ENCODE data around the gene NFIA. TPM values are rescaled to one million over a fixed set of nuclear protein-coding genes. Genes with fewer than 3 reads are reported as not detected.

The NFIA gene
- polyA plus RNA-seq, 10 donors: 28.0 to 37.7 (median 32.4) TPM

DNA sequence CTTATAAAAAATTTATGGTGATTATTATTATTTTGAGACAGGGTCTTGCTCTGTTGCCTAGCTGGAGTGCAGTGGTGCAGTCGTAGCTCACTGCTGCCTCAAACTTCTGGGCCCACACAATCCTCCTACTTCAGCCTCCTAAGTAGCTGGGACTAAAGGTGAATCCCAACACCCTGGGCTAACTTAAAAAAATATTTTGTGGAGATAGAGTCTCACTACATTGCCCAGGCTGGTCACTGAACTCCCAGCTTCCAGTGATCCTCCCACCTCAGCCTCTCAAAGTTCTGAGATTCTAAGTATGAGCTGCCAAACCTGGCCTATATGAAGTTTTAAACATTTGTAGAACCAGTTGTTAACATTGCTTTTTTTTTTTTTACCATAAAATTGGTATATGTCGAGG is 18.2 kb downstream of the NFIA start:
- no peak for DNase-seq

GRCh38 chr1:61101536-61101935 is 19.2 kb downstream of the NFIA start:
- DNase-seq: peak in 1 of 3 donors; percentile 72

DNA sequence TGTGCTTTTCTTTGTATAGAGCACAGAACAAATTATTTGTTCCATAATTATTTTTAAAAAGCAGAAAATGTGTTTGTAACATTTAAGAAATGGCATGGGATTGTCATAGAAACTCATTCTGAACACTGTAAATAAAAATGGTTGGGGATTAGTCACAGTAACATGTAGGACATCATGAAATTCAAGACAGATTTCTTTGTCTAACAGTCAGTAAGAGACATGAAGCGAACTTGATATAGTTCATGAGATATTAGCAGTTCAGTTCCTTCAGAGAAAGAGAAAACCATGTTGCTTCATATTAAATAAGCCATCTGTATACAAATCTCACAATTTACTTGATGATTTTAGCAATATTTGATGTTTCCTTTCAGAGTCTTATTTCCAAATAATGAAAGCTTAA is 19.7 kb downstream of the NFIA start:
- peak in 1 of 3 donors; percentile 66 for DNase-seq

DNA sequence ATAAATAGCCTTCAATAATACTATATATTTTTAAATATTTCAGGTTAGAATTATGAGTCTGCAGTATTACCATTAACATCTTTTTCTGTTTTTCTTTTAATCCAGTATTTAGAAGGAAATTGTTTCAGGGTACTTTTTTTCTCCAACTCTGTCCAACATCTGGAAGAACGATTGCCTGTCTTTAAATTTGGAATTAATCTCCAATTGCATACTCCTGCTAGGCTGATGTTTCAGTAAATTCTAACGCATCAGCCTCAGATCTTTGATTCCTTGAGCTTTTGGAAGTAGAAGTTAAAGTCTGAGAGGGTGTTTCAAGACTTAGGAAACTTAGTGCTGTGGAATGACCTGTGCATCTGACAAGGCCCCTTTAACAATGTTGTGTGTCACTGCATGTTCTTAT is 20.3 kb downstream of the NFIA start:
- DNase-seq: peak in 1 of 3 donors; percentile 71

GRCh38 chr1:61104220-61104671 is 21.9 kb downstream of the NFIA start:
- no peak for DNase-seq

DNA sequence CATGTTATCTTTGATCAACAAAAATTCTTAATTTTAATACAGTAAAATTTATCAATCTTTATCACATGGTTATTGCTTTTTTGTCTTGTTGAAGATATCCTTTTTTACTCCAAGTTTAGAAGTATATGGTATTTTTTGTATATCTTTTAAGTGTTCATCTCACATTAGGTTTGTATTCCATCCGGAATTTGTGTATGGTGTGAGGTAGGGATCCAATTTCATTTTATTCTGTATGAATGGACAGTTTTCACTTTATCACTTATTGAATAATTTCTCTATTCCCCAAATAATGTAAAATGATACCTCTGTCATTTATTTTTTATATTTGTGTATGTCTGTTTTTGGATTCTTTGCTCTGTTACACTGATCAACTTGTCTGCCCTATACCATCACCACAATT is 25.3 kb downstream of the NFIA start:
- no peak for DNase-seq

- DNase-seq: no peak
Observed at GRCh38 chr1:61109158-61109557, 26.8 kb downstream of the NFIA start.

DNA sequence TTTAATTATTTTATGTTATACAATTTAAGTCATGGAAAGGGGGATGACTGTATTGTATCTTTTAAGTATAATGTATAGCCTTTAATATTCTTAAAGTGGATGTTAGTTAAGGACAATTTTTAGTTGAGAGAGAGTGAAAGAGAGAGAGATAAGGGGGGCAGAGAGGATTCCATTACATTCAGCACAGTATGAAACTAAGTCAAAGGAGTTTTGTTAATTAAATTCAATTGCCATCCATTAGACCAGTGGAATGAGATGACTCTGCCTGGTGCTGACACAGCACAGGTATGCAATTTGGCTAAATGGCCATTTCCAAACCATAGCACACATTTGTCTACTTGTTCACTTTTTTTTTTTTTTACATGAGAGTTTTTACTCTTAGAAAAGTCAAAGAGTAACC is 27.5 kb downstream of the NFIA start:
- no peak for DNase-seq

DNA sequence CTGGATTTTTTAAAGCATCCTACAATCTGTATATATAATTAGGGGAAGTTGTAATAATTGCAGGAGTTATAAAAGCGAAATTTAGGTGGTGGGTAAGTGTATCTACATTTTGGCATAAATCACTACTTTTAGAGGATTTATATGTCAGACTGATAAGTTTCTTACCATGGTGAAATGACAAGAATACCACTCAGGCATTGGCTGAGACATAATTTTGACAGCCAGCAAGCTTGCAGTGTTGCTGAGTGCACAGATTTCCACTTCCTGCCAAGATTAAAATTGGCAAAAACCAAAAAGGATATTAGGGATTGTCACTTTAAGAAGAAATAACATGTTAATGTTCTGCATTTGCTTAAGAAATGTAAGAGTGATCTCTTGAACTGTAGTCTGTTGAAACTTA is 28.2 kb downstream of the NFIA start:
- DNase-seq: no peak

DNA sequence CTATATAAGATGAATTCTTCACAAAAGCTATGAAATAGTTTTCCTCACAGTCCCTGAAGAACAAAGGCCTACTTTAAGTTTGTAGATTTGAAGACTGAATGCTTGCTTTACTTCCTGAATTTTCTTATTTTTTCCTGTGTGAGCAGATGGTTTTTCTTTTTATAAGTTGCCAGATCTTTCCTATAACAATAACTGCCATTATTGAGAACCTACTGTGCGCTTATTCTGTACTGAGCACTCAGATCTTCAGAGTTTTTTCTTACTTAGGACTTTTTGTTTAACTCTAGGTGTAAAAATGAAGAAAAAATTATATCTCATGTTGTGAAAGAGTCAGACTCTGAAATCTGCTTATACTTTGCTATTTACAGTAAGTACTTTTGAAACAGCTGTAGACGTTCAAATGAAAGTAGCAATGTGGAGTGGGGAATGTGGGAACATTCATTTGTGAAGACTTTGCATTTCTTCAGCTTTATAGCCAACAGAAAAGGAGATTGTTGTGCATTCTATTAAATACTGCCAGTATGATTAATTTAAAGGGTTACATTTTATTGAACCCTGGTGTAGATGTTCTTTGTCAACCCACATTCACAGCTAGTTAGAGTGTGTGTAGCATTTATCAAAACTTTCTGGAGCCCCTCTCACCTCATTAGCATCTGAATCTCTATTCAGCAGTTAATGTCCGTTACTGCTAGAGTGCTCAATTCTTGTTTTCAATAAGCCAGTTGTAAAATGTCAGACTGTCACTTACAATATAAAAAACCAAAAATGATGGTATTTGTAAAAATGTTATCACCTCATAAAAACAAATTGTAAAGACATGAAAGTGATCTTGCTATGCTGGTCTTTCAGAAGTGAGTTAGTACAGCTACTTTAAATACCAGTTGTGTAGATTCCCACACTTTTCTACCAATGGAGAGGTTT is 29.0 kb downstream of the NFIA start:
- no peak for DNase-seq

- no peak for DNase-seq
Observed at GRCh38 chr1:61114178-61114870, 32.0 kb downstream of the NFIA start.

GRCh38 chr1:61115436-61115835 is 33.1 kb downstream of the NFIA start:
- no peak for DNase-seq

GRCh38 chr1:61116421-61116820 is 34.1 kb downstream of the NFIA start:
- peak in 1 of 3 donors; percentile 47 for DNase-seq

DNA sequence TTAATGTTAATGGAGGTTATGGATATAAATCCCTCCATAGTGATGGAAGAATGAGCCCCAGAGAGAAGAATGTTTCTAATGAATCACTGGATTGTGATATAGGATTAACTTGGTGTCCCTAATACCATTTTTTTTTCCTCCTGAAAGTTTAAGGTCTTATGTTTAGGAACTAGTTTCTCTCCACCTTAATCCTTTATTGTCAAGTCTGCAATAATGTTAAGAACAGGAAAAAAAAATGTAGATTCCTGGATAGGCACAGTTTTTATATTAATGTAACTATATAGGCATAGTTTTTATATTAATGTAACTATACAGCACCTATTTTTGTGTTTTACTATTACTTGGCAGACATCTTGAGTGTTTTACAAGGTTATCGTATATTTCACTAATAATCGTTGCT is 34.9 kb downstream of the NFIA start:
- no peak for DNase-seq

GRCh38 chr1:61119085-61119484 is 36.7 kb downstream of the NFIA start:
- DNase-seq: no peak

DNA sequence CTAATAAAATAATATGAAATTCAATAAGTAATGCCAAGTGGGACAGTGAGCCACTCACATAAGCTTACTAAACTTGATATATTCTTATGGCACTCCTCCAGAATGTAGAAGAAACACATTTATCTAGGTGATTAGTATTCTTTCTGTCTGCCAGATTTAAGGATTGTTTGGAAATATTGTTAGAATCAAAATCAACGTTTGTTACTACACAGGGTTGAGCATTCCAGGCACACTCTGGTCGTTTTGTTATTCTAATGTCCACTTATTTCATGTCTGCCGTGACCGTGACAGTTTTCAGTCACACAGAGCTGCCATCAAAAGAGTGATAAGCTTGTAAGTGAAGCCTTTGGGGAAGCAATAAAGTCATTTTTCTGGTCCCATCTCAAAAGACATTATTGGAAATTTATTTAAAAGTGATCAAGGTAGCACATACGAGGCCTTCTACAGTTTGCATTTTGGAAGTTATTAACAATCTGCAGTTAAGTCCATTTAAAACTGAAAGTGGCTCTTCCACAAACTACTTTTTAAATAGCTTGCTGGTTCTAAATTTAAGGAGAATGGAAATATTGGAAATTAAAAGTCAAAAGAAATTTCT is 38.0 kb downstream of the NFIA start:
- peak in 1 of 3 donors; percentile 64 for DNase-seq

- DNase-seq: peak in 1 of 3 donors; percentile 50
Observed at GRCh38 chr1:61120998-61121397, 38.6 kb downstream of the NFIA start.

- no peak for DNase-seq
Observed at GRCh38 chr1:61121631-61122030, 39.3 kb downstream of the NFIA start.

DNA sequence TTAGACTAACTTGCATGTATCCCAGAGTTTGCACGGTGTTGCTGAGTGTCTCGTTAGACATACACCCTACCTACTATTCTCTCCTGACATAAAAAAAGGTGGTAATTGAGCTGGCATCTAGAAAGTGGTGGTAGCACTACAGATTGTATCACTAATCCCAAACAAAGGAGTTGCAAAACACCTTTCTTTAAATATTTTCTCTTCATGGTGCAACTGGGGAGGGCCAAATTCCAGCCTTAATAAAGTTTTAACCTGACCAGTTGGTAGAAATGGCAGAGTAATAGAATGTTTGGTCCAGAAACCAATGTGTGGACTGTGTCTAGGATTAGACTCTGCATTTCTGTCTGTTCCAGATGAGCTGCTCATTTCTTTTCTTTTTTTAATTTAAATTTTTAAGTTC is 40.0 kb downstream of the NFIA start:
- DNase-seq: no peak

DNA sequence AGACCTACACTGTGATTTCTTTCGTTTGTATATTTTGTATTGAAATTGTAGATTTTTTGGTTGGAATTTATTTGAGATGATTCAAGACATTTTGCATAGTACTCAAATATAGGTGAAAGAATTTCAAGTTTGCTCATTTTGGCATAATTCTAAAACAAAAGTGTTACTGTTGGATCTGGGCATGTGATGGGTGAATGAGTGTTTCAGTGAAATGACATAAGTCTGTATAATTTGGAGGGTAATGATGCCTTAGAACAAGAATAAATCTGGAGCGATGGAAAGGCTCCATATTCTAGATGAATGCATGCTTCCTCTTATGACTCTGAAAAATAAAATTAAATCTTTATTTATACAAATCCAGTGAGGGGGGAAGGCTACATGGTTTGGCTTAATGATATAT is 41.0 kb downstream of the NFIA start:
- no peak for DNase-seq

GRCh38 chr1:61124078-61124477 is 41.7 kb downstream of the NFIA start:
- no peak for DNase-seq

DNA sequence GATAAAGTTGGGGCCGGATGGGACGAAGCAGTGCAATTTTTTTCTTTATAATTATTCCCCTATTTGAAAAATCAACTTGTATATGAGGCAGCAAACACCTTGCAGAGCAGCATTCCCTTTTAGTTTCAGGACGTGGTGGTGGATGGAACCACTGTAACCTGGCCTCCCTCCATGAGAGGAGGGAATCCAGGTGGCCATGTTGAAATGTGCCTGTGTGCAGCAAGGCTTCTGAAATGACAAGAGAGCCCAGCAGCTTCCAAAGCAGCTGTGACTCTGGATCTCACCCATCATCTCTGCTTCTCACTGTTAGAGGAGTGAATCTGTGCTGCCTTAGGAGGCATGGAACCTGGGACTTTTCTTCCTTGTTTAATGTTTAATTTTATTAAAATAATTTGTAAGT is 42.3 kb downstream of the NFIA start:
- DNase-seq: peak in 1 of 3 donors; percentile 77

DNA sequence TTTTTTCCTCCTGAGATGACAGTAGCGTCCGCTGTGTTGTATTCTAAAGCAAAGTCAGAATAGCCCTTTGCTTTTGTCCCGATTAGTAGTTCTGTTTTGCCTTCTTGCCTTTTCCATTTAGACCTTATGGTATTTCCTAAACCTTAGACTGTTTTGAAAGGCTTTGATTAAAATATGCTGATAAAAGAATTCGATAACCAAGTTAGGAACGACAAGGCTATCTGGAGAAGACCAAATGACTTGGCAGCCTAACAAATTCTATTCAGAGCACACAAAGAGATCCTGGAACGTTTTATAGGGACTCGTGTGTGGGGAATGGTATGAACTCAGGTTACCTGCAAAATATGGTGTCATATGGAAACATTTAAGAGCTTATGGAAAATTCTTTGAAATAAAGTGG is 42.9 kb downstream of the NFIA start:
- DNase-seq: peak in 1 of 3 donors; percentile 61

Measured in muscle of back (tissue), 11 donors.